Medulla oblongata (tissue), 1 donor: ENCODE results near the gene ZNF600.
A peak's percentile ranks its signal among the peaks of the same experiment; 100 is the strongest.
"Not testable (repeated sequence)": the region's sequence is repeated elsewhere in the genome, so short reads cannot be mapped to it uniquely, and the experiment has no call there.

Experiments used
- DNase-seq: peaks from one replicate; pipeline ENCODE4 v3.0.0-alpha.2; 2015; ENCODE audit errors: extremely low spot score

Gene ZNF600

GRCh38 chr19:52786464-52787354 is at the start of gene ZNF600:
Gene ZNF600 (minus strand): TSS chr19:52786791. CDS start chr19:52778888, 7,903 bp downstream.
- DNase-seq = peak; percentile 70

GRCh38 chr19:52834289-52834688 is 47.7 kb upstream of the ZNF600 start:
- DNase-seq = not testable (repeated sequence)

DNA sequence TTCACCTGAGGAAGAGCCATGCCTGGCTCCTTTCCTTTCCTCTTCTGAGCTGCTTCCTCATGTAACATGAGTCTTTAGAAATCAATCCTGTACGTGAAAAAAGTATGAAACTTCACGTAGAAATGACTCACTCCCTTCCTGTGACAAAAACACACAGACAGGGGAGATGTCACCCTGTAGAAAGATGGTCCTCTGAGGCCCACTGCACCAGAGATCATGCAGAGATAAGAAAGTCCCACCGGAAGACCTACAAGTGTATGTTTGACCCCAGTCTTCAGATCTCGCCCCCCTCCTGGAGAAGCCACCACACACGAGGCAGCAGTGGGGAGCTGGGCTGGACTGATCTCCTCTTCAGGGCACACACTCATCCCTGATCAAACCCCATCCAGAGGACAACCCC is 47.0 kb upstream of the ZNF600 start:
- DNase-seq = not testable (repeated sequence)

- DNase-seq = not testable (repeated sequence)
Observed at GRCh38 chr19:52829866-52830265, 43.3 kb upstream of the ZNF600 start.

- no peak for DNase-seq
Observed at GRCh38 chr19:52825765-52826164, 39.2 kb upstream of the ZNF600 start.

DNA sequence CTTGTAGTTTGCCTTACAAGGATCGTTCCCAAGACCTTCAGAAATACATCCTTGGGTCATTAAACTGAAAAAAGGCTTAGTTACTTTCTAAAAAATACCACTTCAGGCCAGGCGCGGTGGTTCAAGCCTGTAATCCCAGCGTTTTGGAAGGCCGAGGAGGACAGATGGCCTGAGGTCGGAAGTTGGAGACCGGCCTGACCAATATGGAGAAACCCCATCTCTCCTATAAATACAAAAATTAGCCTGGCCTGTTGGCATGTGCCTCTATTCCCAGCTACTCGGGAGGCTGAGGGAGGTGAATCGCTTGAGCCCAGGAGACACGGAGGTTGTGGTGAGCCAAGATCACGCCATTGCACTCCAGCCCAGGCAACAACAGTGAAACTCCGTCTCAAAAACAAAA is 37.1 kb upstream of the ZNF600 start:
- no peak for DNase-seq

GRCh38 chr19:52821204-52821960 is 34.8 kb upstream of the ZNF600 start, which contains the start of gene ZNF28:
Gene ZNF28 (minus strand): TSS chr19:52821633. CDS start chr19:52817958, 3,675 bp downstream.
- peak; percentile 52 for DNase-seq

DNA sequence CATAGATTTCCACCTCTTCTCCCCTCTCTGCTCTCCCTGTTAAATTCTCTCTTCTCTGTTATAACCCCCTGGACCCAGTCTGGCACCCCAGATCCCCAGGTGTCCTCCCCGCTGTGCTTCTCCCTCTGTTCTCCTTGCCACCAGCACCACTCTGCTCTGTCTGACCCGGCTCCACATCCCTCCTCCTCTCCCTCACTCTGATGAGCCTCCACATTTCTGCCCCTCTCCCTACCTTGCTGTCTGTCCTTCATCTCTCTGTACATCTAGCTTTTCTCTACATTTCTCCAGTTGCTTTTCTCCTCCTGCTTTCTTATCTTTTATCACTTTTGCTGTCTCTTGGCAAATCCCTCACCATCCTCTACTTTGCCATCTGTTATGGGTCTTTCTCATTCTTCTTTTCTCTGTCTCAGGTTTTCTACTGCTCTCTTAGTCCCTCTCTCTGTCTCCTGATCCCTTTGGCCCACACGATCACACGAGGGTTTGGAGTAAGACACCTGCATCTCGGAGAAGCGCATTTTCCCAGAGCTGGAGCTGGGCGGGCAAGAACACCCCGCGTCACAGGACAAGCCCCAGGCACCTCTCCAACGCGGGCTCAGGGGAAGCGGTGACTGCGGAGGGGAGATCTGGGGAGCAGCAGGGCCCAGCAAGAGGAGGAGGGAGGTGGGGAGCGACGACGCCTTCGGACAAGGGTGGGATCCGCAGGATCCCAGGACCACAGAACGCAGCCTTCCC is 34.0 kb upstream of the ZNF600 start:
- peak; percentile 38 for DNase-seq

- DNase-seq = no peak
Observed at GRCh38 chr19:52809801-52810200, 23.2 kb upstream of the ZNF600 start.

DNA sequence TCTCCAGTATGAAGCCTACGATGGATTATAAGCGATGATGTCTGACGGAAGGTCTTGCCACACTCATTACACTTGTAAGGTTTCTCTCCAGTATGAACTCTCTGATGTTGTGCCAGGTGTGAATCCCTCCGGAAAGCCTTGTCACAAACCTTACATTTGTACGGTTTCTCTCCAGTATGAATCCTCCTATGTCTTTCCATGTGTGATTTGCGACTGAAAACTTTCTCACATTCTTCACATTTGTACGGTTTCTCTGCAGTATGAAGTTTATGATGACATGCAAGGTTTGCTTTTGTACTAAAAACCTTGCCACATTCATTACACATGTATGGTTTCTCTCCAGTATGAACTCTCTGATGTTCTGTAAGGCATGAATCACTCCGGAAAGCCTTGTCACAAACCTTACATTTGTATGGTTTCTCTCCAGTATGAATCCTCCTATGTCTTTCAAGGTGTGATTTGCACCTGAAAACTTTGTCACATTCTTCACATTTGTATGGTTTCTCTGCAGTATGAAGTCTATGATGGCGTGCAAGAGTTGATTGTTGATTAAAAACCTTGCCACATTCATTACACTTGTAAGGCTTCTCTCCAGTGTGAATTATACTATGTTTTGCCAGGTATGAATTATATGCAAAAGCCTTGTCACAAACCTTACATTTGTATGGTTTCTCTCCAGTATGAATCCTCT is 13.5 kb upstream of the ZNF600 start:
- DNase-seq = not testable (repeated sequence)

GRCh38 chr19:52789440-52789839 is 2.8 kb upstream of the ZNF600 start:
- no peak for DNase-seq

GRCh38 chr19:52786078-52786463 is 520 bp downstream of the ZNF600 start:
- no peak for DNase-seq

DNA sequence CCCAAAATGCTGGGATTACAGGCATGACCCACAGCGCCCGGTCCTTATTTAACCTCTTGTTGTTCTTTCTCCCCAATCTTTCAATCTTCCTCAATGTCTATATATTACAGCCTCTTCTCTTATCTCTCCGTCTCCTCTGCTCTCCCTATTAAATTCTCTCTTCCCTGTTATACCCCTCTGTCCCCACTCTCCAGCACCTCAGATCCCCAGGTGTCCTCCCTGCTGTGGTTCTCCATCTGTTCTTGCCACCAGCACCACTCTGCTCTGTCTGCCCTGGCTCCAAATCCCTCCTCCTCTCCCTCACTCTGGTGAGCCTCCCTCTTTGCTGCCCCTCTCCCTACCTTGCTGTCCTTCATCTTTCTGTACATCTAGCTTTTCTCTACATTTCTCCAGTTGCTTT is 1.1 kb downstream of the ZNF600 start:
- no peak for DNase-seq

DNA sequence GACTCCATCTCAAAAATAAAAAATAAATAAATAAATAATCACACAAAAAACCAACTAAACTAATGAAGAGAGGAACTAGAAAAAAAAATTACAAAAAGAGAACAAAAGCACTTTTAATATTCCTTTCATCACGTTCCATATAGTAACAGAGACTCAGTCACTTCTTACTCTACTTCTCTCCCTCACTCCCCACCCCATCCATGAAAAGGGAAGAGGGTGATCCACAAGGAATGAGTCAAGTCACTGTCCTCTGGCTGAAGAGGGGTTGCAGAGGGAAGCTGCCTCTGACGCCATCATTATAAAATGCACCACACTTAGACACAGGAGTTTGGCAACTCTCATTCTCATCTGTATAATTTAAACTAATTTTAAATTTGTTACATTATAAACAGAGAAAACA is 3.7 kb downstream of the ZNF600 start:
- DNase-seq = not testable (repeated sequence)

- DNase-seq = no peak
Observed at GRCh38 chr19:52778811-52779210, 7.8 kb downstream of the ZNF600 start.

DNA sequence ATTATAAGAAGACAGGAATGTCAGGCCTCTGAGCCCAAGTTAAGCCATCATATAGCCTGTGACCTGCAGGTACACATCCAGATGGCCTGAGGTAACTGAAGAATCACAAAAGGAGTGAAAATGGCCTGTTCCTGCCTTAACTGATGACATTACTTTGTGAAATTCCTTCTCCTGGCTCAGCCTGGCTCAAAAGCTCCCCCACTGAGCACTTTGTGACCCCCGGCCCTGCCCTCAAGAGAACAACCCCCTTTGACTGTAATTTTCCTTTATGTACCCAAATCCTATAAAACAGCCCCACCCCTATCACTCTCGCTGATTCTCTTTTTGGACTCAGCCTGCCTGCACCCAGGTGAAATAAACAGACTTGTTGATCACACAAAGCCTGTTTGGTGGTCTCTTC is 30.1 kb downstream of the ZNF600 start:
- DNase-seq = not testable (repeated sequence)

- DNase-seq = no peak
Observed at GRCh38 chr19:52749780-52750179, 36.8 kb downstream of the ZNF600 start.

DNA sequence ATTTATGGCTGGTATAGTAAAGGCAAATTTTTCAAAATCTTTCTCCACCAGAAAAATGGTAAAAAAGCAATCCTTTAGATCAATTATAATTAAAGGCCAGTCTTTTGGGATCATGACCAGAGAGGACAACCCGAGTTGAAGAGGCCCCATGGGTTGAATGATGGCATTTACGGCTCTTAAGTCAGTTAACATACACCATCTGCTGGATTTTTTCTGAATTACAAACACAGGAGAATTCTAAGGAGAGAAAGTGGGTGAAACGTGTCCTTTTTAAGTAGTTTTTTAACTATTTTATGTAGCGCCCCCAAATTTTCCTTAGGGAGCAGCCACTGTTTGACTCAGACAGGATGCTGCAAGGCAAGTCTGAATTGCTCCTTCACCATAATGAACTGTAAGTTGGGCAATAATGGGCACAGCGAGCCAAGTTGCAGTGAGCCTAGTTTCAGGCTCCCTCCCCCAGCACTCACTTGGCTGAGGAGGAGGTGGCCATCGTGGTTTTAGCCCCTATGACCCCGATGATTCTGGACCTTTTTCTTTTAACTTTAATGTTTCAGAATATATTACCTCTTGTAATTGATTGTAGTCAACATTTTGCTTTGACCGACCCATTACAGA is 38.1 kb downstream of the ZNF600 start:
- DNase-seq = peak; percentile 72

DNA sequence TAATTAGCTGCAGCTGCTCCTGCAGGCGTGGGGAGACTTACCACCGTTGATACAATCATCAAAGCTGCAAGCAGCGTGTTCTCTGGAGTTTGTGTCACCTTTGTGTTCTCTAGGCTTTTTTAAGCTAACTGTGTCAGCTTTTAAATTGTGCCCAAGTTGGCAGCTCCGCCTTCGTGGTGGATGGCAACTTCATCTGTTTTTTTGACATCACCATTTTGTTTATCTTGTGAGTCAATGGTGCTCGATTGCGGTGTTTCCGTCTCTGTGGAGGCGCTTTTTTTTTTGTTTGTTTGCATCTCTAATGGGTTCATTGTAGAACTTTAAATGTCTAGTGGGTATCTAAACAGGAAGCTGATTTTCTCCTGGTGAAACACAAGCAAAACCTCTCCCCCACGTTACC is 40.7 kb downstream of the ZNF600 start:
- DNase-seq = not testable (repeated sequence)

DNA sequence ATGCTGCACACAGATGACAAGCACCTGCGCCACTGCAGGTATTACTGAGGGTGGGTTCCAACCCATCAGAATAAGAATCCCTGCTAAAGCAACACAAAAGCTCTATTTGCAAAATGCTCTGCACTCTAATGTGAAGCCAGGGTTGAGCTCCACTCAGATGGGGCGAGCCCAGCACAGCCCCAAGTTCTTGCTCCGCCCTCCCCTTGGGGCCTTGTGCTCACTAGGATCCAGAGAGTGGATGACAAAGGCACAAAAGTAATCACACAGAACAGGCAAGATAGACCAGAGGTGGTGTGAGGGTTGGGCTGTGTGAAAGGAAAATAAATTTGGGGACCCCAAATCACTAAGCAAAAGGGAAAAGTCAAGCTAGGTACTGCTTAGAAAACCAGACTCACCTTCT is 43.5 kb downstream of the ZNF600 start:
- no peak for DNase-seq

DNA sequence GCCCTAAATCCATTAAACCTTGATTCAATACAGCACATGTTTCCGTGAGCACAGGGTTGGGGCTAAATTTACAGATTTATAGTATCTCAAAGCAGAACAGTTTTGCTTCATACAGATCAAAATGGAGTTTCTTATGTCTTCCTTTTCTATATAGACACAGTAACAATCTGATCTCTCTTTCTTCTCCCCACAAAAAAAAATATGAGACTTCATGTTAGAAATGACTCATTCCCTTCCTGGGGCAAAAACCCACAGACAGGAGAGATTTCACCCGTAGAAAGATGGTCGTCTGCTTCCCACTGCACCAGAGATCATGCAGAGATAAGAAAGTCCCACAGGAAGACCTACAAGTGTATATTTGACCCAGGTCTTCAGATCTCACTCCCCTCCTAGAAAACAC is 44.1 kb downstream of the ZNF600 start:
- no peak for DNase-seq
